PC-9 (cell line): ENCODE measurements around the gene SCGB3A1.

Experiments
- CTCF ChIP-seq: fragments of 200-600 bp; sonication (generic); conservative IDR thresholded peaks from 2 replicates; pipeline ENCODE4 v1.6.1; 2017; ENCODE audit warnings: mixed run types, antibody characterized with exemption, mild to moderate bottlenecking, moderate library complexity
- EZH2 ChIP-seq: fragments of 200-600 bp; sonication (generic); IDR thresholded peaks from 2 replicates; pipeline ENCODE4 v1.8.0; 2017; ENCODE audit warnings: antibody characterized with exemption, low read depth

- TF ChIP-seq CTCF (no peak), EZH2 (no peak)
These were observed 33.1 kb downstream of the SCGB3A1 start for GRCh38 chr5:180558232-180558631.
